ENCODE data around the gene UBE3C. TPM values are rescaled to one million over a fixed set of nuclear protein-coding genes. Genes with fewer than 3 reads are reported as not detected.

Gene UBE3C
- total RNA-seq, 4 donors from 2014 or later, result 47.9 to 91.8 (median 66.2) TPM

DNA sequence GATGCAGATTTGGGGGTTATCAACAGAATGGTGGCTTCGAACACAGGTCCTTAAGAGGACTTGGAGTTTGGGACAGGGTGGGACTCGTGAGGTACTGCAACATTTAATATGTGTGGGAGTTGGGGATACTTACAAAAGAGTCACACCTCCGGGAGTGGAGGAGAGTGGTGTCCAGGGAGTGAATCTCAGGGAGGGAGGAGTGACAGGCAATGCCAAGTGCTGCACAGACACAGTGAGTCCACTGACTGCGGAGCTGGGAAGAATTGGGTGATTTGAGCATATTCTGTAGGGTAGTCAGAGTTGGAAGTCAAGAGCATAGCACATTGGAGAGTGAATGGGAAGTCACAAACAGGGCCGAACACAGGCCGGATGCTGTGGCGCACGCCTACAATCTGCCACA lies 5.1 kb downstream of the UBE3C start:
- WGBS, 2 donors (ENCODE audit: low coverage in 1 of 2), result 83 to 92% methylated on average over 6 to 8 of the region's 8 CpGs
- no peaks in the 10 kb centered on the region for H3K27me3 ChIP-seq
- no peak for TF ChIP-seq EP300 (IDR thresholded peaks at IDR 0.05; ENCODE audit: low read depth)
- no peak for TF ChIP-seq POLR2A (IDR thresholded peaks at IDR 0.05)
- TF ChIP-seq POLR2AphosphoS5 (IDR thresholded peaks at IDR 0.05), result no peak
- TF ChIP-seq, protein P1, sequence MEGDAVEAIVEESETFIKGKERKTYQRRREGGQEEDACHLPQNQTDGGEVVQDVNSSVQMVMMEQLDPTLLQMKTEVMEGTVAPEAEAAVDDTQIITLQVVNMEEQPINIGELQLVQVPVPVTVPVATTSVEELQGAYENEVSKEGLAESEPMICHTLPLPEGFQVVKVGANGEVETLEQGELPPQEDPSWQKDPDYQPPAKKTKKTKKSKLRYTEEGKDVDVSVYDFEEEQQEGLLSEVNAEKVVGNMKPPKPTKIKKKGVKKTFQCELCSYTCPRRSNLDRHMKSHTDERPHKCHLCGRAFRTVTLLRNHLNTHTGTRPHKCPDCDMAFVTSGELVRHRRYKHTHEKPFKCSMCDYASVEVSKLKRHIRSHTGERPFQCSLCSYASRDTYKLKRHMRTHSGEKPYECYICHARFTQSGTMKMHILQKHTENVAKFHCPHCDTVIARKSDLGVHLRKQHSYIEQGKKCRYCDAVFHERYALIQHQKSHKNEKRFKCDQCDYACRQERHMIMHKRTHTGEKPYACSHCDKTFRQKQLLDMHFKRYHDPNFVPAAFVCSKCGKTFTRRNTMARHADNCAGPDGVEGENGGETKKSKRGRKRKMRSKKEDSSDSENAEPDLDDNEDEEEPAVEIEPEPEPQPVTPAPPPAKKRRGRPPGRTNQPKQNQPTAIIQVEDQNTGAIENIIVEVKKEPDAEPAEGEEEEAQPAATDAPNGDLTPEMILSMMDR (IDR thresholded peaks at IDR 0.05), result no peak
- H3K36me3 ChIP-seq, result no peaks in the 10 kb centered on the region
- no peak overlapping the region for H3K27ac ChIP-seq
- H3K4me1 ChIP-seq, result peaks cover 14 to 23% (median 18%) of the 10 kb centered on the region in 4 donors
- no peak overlapping the region for H3K4me3 ChIP-seq
- in situ Hi-C loops (cut with MboI; ENCODE audit: low pct_ligation_motif_present in 1 of 4, low pct_unique_long_range_greater_than_20kb in 1 of 4, low sequenced_read_pairs in 3 of 4) (loop anchor here in 2 of 4 donors (25.0 kb wide), 1 partner anchor 181 kb away; no protein-coding TSS in a partner anchor), intact Hi-C loops (cut with DNase I; ENCODE audit: low total_unique reads) (no loop called here)
- no peak for DNase-seq
- H3K9me3 ChIP-seq, result no peaks in the 10 kb centered on the region

DNA sequence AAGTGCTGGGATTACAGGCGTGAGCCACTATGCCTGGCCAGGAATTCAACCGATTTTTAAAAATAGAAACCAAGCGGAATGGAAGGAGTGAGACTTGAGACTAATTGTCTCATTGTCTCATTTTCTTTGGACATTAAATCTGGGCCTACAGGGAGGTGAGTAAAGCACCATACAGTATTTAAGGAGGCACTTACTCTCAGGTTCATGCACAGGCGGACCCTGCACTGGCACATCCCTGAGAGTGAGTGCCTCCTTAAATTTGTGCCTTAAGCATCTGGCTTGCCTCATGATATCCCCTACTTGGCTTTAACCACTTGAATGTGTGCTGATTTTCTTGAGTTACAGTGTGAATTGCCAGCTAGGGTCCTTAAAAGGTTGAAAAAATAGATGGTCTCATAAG lies 10.6 kb downstream of the UBE3C start:
- peaks cover 0 to 18% (median 3%) of the 10 kb centered on the region in 4 donors for H3K4me1 ChIP-seq
- intact Hi-C loops (cut with DNase I; ENCODE audit: low total_unique reads), result no loop called here
- no peak overlapping the region for H3K4me3 ChIP-seq
- 97% methylated on average over 4 of the region's 4 CpGs; no CpG with 5 or more reads in 1 of the 2 donors for WGBS, 2 donors (ENCODE audit: low coverage in 1 of 2)
- TF ChIP-seq POLR2A (IDR thresholded peaks at IDR 0.05) (no peak), POLR2AphosphoS5 (IDR thresholded peaks at IDR 0.05) (no peak), EP300 (IDR thresholded peaks at IDR 0.05; ENCODE audit: low read depth) (no peak)
- TF ChIP-seq, protein P1 (IDR thresholded peaks at IDR 0.05), result no peak
- H3K9me3 ChIP-seq, result no peaks in the 10 kb centered on the region
- no peaks in the 10 kb centered on the region for H3K36me3 ChIP-seq
- H3K27ac ChIP-seq, result no peak overlapping the region
- no peak for DNase-seq
- H3K27me3 ChIP-seq, result no peaks in the 10 kb centered on the region
- in situ Hi-C loops (cut with MboI; ENCODE audit: low pct_ligation_motif_present in 1 of 4, low pct_unique_long_range_greater_than_20kb in 1 of 4, low sequenced_read_pairs in 3 of 4), result loop anchor here in 2 of 4 donors (25.0 kb wide), 1 partner anchor 187 kb away; no protein-coding TSS in a partner anchor

DNA sequence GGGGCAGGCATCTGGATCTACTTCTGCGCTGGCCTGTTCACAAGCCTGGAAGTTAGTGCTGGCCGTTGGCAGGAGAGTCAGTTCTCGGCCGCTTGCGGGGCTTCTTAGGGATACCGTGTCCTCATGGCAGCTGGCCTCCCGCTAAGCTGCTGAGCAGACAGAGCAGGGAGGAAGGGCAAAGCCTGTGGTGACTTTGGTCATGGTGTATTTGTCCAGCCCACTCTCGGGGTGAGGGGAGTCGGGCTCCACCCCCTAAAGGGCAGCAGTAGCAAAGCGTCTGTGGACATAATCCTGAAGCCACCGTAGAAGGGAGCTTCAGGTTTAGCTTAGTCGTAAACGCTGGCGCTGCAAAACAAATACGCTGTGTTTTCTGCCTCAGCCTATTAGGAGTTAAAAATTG lies 12.2 kb downstream of the UBE3C start:
- intact Hi-C loops (cut with DNase I; ENCODE audit: low total_unique reads) (no loop called here), in situ Hi-C loops (cut with MboI; ENCODE audit: low pct_ligation_motif_present in 1 of 4, low pct_unique_long_range_greater_than_20kb in 1 of 4, low sequenced_read_pairs in 3 of 4) (no loop called here)

DNA sequence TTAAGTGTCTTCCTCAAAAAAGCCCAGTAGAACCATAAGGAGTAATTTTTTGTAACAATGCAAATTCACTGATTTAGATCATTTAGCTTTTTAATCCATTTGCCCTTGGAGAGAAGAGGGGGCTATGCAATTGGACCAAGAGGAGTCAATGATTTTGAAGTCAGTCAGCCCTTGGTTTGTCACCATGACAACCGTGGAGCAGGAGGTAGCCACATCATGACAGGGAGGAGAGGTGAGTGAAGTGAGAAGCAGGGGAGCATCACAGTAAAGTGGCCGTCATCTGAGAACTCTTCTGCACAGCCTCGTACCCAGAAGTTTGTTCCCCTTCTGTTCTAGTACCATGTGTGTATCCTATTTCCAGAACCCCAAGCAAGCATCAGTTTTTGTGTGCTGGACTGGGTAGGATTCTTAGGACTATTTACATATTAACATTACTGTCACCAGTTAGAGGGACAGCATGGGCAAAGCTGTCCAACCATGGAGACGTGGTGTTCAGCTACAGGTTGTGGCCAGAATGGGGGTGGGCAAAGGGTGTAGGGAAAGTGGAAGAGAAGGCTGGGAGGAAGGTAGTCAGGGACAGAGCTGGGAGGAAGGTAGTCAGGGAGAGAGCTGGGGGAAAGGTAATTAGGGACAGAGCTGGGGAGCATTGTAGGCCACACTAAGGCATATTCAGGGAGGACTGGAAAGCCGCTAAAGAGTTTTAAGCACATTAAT lies 13.1 kb downstream of the UBE3C start:
- intact Hi-C loops (cut with DNase I; ENCODE audit: low total_unique reads), result no loop called here
- Histone ChIP-seq H3K27me3 (no peaks in the 10 kb centered on the region), H3K9me3 (no peaks in the 10 kb centered on the region), H3K4me1 (peaks cover 0 to 18% (median 3%) of the 10 kb centered on the region in 4 donors), H3K4me3 (no peak overlapping the region), H3K27ac (no peak overlapping the region), H3K36me3 (no peaks in the 10 kb centered on the region)
- TF ChIP-seq EP300 (IDR thresholded peaks at IDR 0.05; ENCODE audit: low read depth), result no peak
- no peak for DNase-seq
- WGBS, 2 donors (ENCODE audit: low coverage in 1 of 2), result 85 to 89% methylated on average over 5 of the region's 5 CpGs
- in situ Hi-C loops (cut with MboI; ENCODE audit: low pct_ligation_motif_present in 1 of 4, low pct_unique_long_range_greater_than_20kb in 1 of 4, low sequenced_read_pairs in 3 of 4), result no loop called here

More for the DNA sequence above, 12.2 kb downstream of the UBE3C start:
- H3K4me3 ChIP-seq, result no peak overlapping the region
- no peak for DNase-seq
- no peaks in the 10 kb centered on the region for H3K36me3 ChIP-seq
- WGBS, 2 donors (ENCODE audit: low coverage in 1 of 2), result 78% methylated on average over 15 of the region's 15 CpGs; no CpG with 5 or more reads in 1 of the 2 donors
- no peak overlapping the region for H3K27ac ChIP-seq
- peaks cover 0 to 18% (median 3%) of the 10 kb centered on the region in 4 donors for H3K4me1 ChIP-seq
- H3K27me3 ChIP-seq, result no peaks in the 10 kb centered on the region
- TF ChIP-seq POLR2A (IDR thresholded peaks at IDR 0.05), result no peak
- TF ChIP-seq, protein P1 (IDR thresholded peaks at IDR 0.05), result no peak
- TF ChIP-seq EP300 (IDR thresholded peaks at IDR 0.05; ENCODE audit: low read depth), result no peak
- no peak for TF ChIP-seq POLR2AphosphoS5 (IDR thresholded peaks at IDR 0.05)
- no peaks in the 10 kb centered on the region for H3K9me3 ChIP-seq
